HepG2 (cell line): ENCODE results near the gene TMIGD2. TPM values are rescaled to one million over a fixed set of nuclear protein-coding genes. Genes with fewer than 3 reads are reported as not detected.

Experiments used
- EHMT2 ChIP-seq: fragments of 200-600 bp; sonication (generic); IDR thresholded peaks from 2 replicates; pipeline ENCODE4 v1.7.0; 2017; ENCODE audit warnings: antibody characterized with exemption, low read depth, low read length, borderline replicate concordance
- FOXO4 ChIP-seq: sonication (generic); formaldehyde crosslinking; conservative IDR thresholded peaks from 2 replicates; pipeline ENCODE4 v1.8.1; 2023; ENCODE audit warnings: missing genetic modification reagents
- GATAD1 ChIP-seq: IDR thresholded peaks from 2 replicates; pipeline ENCODE4 v1.6.1; 2016; ENCODE audit warnings: missing genetic modification reagents, missing compliant biosample characterization
- GLMP ChIP-seq: sonication (generic); formaldehyde crosslinking; IDR thresholded peaks from 2 replicates; pipeline ENCODE4 v1.9.0; 2021; ENCODE audit warnings: missing genetic modification reagents, mild to moderate bottlenecking, borderline replicate concordance
- HDAC2 ChIP-seq: sonication (generic); formaldehyde crosslinking; IDR thresholded peaks from 2 replicates; pipeline ENCODE4 v1.4.0; 2020; ENCODE audit warnings: missing genetic modification reagents
- HNF1B ChIP-seq: sonication (generic); formaldehyde crosslinking; IDR thresholded peaks from 2 replicates; pipeline ENCODE4 v1.5.1; 2020; ENCODE audit warnings: mild to moderate bottlenecking, moderate library complexity, missing genetic modification reagents
- KDM2A ChIP-seq: sonication (generic); formaldehyde crosslinking; IDR thresholded peaks from 2 replicates; pipeline ENCODE4 v1.4.0; 2020; ENCODE audit warnings: low read depth, missing genetic modification reagents, borderline replicate concordance
- MED8 ChIP-seq: sonication (generic); formaldehyde crosslinking; IDR thresholded peaks from 2 replicates; pipeline ENCODE4 v1.8.1; 2023; ENCODE audit warnings: mild to moderate bottlenecking, missing genetic modification reagents; ENCODE audit not compliant: insufficient replicate concordance
- NR2F1 ChIP-seq, 2 experiments: fragments of 450-650 bp in 1 of 2; formaldehyde crosslinking in 1 of 2; IDR thresholded peaks; 2 replicates each; pipeline versions ENCODE4 v1.5.0 to v1.6.1; 2016 to 2020; ENCODE audit warnings: mild to moderate bottlenecking in 1 of 2, missing compliant biosample characterization in 1 of 2, missing genetic modification reagents in 1 of 2, moderate library complexity in 1 of 2
- NRL ChIP-seq: sonication (generic); formaldehyde crosslinking; IDR thresholded peaks from 2 replicates; pipeline ENCODE4 v1.5.0; 2020; ENCODE audit warnings: missing genetic modification reagents, mild to moderate bottlenecking, moderate library complexity, borderline replicate concordance
- POGK ChIP-seq: sonication (generic); formaldehyde crosslinking; conservative IDR thresholded peaks from 2 replicates; pipeline ENCODE4 v1.8.0; 2022; ENCODE audit warnings: mild to moderate bottlenecking, moderate library complexity, missing genetic modification reagents
- RXRA ChIP-seq: sonication (generic); formaldehyde crosslinking; IDR thresholded peaks from 2 replicates; pipeline ENCODE4 v1.5.1; 2020; ENCODE audit warnings: missing genetic modification reagents
- ZFP90 ChIP-seq: sonication (generic); formaldehyde crosslinking; IDR thresholded peaks from 2 replicates; pipeline ENCODE4 v1.8.0; 2022; ENCODE audit warnings: missing genetic modification reagents, mild to moderate bottlenecking, inconsistent platforms, borderline replicate concordance
- ZMYM4 ChIP-seq: sonication (generic); formaldehyde crosslinking; IDR thresholded peaks from 2 replicates; pipeline ENCODE4 v1.8.1; 2023; ENCODE audit warnings: mild to moderate bottlenecking, missing genetic modification reagents
- ZNF276 ChIP-seq: sonication (generic); formaldehyde crosslinking; IDR thresholded peaks from 2 replicates; pipeline ENCODE4 v1.4.0; 2020; ENCODE audit warnings: mild to moderate bottlenecking, low read depth, missing genetic modification reagents
- ZNF335 ChIP-seq: sonication (generic); formaldehyde crosslinking; IDR thresholded peaks from 2 replicates; pipeline ENCODE4 v1.4.0; 2020; ENCODE audit warnings: missing genetic modification reagents
- ZNF607 ChIP-seq: sonication (generic); formaldehyde crosslinking; IDR thresholded peaks from 2 replicates; pipeline ENCODE4 v1.5.1; 2020; ENCODE audit warnings: missing genetic modification reagents, mild to moderate bottlenecking, borderline replicate concordance
- ZNF770 ChIP-seq: sonication (generic); formaldehyde crosslinking; IDR thresholded peaks from 2 replicates; pipeline ENCODE4 v1.5.0; 2020; ENCODE audit warnings: mild to moderate bottlenecking, missing genetic modification reagents
- polyA plus RNA-seq, 8 experiments: library from polyadenylated mRNA; depleted of rRNA in 3 of 8; stranded (reverse) in 7 of 8; unstranded in 1 of 8; fragments of >200 nt; fragmentation: Illumina TruSeq in 4 of 8; extraction: Trizol in 4 of 8; gene quantifications; 2 replicates each; pipeline versions ENCODE4 v1.2.1 to v1.2.3, GENCODE V29; 2011 to 2016; ENCODE audit warnings: low read depth in 4 of 8, missing spikeins in 1 of 8, mixed read lengths in 1 of 8; ENCODE audit not compliant: insufficient read depth in 1 of 8
- total RNA-seq, 5 experiments: library from RNA; depleted of rRNA; stranded (reverse); fragments of >200 nt; fragmentation: Illumina TruSeq; extraction: Trizol; gene quantifications; 2 replicates each; pipeline ENCODE4 v1.2.3, GENCODE V29; 2016; ENCODE audit warnings: low read depth in 1 of 5

Gene TMIGD2
- total and polyA plus RNA-seq, 2 of the 13 experiments (the other 11 are each of a cell fraction or from before 2014, with no cell fraction given), result 0.11 to 1.0 TPM

GRCh38 chr19:4337906-4338440 is 35.8 kb upstream of the TMIGD2 start (continued):
- peak; percentile 97 for TF ChIP-seq ZNF770
- no peak for TF ChIP-seq NRL (CRISPR knock-in tag)
- peak; percentile 26; the same call in 1 of the 2 replicates for TF ChIP-seq HNF1B (CRISPR knock-in tag)
- TF ChIP-seq GLMP, result no peak
- TF ChIP-seq ZNF607 (CRISPR knock-in tag), result peak; percentile 47; the same call in 1 of the 2 replicates
- TF ChIP-seq FOXO4 (CRISPR knock-in tag), result no peak
- 0 out of 2 replicates have a peak, but pooled peaks have one; percentile 47 for TF ChIP-seq POGK (CRISPR knock-in tag)
- TF ChIP-seq ZMYM4, result peak; percentile 47; the same call in 1 of the 2 replicates
- TF ChIP-seq ZFP90 (CRISPR knock-in tag), result 0 out of 2 replicates have a peak, but pooled peaks have one; percentile 56
- TF ChIP-seq ZNF276 (CRISPR knock-in tag), result no peak
- 0 out of 2 replicates have a peak, but pooled peaks have one; percentile 22 for TF ChIP-seq ZNF335 (CRISPR knock-in tag)
- peak; percentile 89 for TF ChIP-seq RXRA
- TF ChIP-seq KDM2A (CRISPR knock-in tag), result peak; percentile 18; the same call in 1 of the 2 replicates
- 0 out of 4 replicates have a peak, but pooled peaks of 1 of the 2 experiments have one; percentile 16 for TF ChIP-seq NR2F1 (CRISPR knock-in tag; IDR thresholded peaks at IDR 0.05)
- TF ChIP-seq EHMT2, result no peak
- peak; percentile 74 for TF ChIP-seq HDAC2 (CRISPR knock-in tag)
- TF ChIP-seq MED8, result no peak
- peak; percentile 24; the same call in 1 of the 2 replicates for TF ChIP-seq GATAD1
